Adrenal gland (tissue), 12 donors: ENCODE results near the gene CALD1. TPM values are rescaled to one million over a fixed set of nuclear protein-coding genes. Genes with fewer than 3 reads are reported as not detected.

Experiments
- DNase-seq, 7 donors: peaks; one replicate each; pipeline ENCODE4 v3.0.0-alpha.2; 2019 to 2020
- H3K27ac ChIP-seq, 5 donors: fragments of 200-600 bp; sonication (generic) in 4 of 5; 1 replicate in 3 of 5; 2 replicates in 2 of 5; pipeline versions ENCODE4 v1.5.1 to v1.8.0; 2016 to 2020; ENCODE audit warnings: mild to moderate bottlenecking in 1 of 5
- H3K27me3 ChIP-seq: fragments of 200-600 bp; 2 replicates; pipeline ENCODE4 v1.8.0; 2021
- H3K36me3 ChIP-seq, 2 donors: fragments of 200-600 bp; replicated peaks in 1 of 2; 1 replicate in 1 of 2; 2 replicates in 1 of 2; pipeline versions ENCODE4 v1.5.1 to v1.8.0; 2018 to 2022
- H3K4me1 ChIP-seq, 2 donors: fragments of 200-600 bp; replicated peaks in 1 of 2; 1 replicate in 1 of 2; 2 replicates in 1 of 2; pipeline versions ENCODE4 v1.5.1 to v1.8.0; 2018 to 2021
- H3K4me3 ChIP-seq, 4 donors: fragments of 200-600 bp; sonication (generic) in 3 of 4; one replicate each; pipeline ENCODE4 v1.5.1; 2016 to 2018
- H3K9me3 ChIP-seq, 3 donors: fragments of 200-600 bp; sonication (generic) in 1 of 3; replicated peaks in 1 of 3; 1 replicate in 2 of 3; 2 replicates in 1 of 3; pipeline versions ENCODE4 v1.5.1 to v1.8.0; 2016 to 2021
- CTCF ChIP-seq, 6 experiments: fragments of 450-650 bp in 4 of 6; fragments of 200-600 bp in 2 of 6; sonication (generic) in 1 of 6; IDR thresholded peaks; 1 replicate in 5 of 6; 2 replicates in 1 of 6; pipeline versions ENCODE4 v1.5.1 to v1.8.0; 2016 to 2021; ENCODE audit warnings: antibody characterized with exemption in 6 of 6, mild to moderate bottlenecking in 2 of 6, moderate library complexity in 1 of 6
- POLR2A ChIP-seq, 2 donors: fragments of 450-650 bp; IDR thresholded peaks; one replicate each; pipeline ENCODE4 v1.6.1; 2017; ENCODE audit warnings: antibody characterized with exemption in 2 of 2, mild to moderate bottlenecking in 2 of 2, moderate library complexity in 1 of 2
- WGBS, 4 donors: extraction: QIAGEN DNeasy Blood & Tissue Kit in 2 of 4; methylation state at CpG; one replicate each; pipeline versions ENCODE4 v1.1.5 to v1.1.7; 2013 to 2017; 5-methylcytosine and 5-hydroxymethylcytosine counted together
- intact Hi-C, 2 donors: fragments of 100-400 bp; cut with DNase I; formaldehyde crosslinking; loops; one replicate each; pipeline versions ENCODE4 v1.14.1 to v1.15.0; 2022 to 2023
- polyA plus RNA-seq, 3 donors: library from polyadenylated mRNA; stranded (reverse); fragments of 200-250 nt in 2 of 3; fragments of 350-450 nt in 1 of 3; fragmentation: Illumina TruSeq in 1 of 3; extraction: RNeasy Lipid Tissue Mini Kit (QIAGEN cat#74804) in 1 of 3; gene quantifications; one replicate each; pipeline ENCODE4 v1.2.3, GENCODE V29; 2013 to 2014
- total RNA-seq, 9 donors: library from RNA; depleted of rRNA in 4 of 9; stranded (reverse); fragments of >200 nt in 4 of 9; fragments of 120-200 nt in 1 of 9; fragmentation: NEBNext Ultra II Directional in 1 of 9; extraction: Animal tissue kit (Norgen Biotek cat#: 25700) in 1 of 9; gene quantifications; one replicate each; pipeline versions ENCODE4 v1.1.0 to v1.2.4, GENCODE V29; 2013 to 2023
- donor health status: healthy with polysubstance abuse.
- donor health status: Bipolar disorder and iron deficiency.
- donor health status: DM: yes; HTN: yes; CAD: no.
- donor health status: DM: no; HTN: no; CAD: no.
- donor health status: DM: no; HTN: no; CAD: no.
- donor health status: DM: yes; HTN: yes; CAD: no.

The CALD1 gene
- total and polyA plus RNA-seq, 12 donors = 67.5 to 258 (median 199) TPM

GRCh38 chr7:134891696-134892678 lies 112.6 kb downstream of the CALD1 start:
- TF ChIP-seq CTCF (IDR thresholded peaks at IDR 0.05) (no peak), POLR2A (IDR thresholded peaks at IDR 0.05) (no peak)
- Histone ChIP-seq H3K36me3 (no peaks in the 10 kb centered on the region), H3K4me1 (peaks cover 8 to 33% of the 10 kb centered on the region in 2 donors), H3K9me3 (peaks cover 0 to 12% (median 0%) of the 10 kb centered on the region in 3 donors), H3K4me3 (peak overlapping the region in 2 of 4 donors; percentile 36 to 65), H3K27ac (peak overlapping the region in 4 of 5 donors; percentile 7 to 89 (median 79)), H3K27me3 (no peaks in the 10 kb centered on the region)
- WGBS, 4 donors = 29 to 35% (median 34%) methylated on average over 14 of the region's 14 CpGs
- intact Hi-C loops = no loop called here
- peak in 1 of 7 donors; percentile 31 for DNase-seq

- WGBS, 4 donors = 59 to 65% (median 62%) methylated on average over 3 of the region's 3 CpGs
- Histone ChIP-seq H3K27me3 (no peaks in the 10 kb centered on the region), H3K4me3 (peak overlapping the region in 1 of 4 donors; percentile 65), H3K27ac (peak overlapping the region in 2 of 5 donors; percentile 23 to 85), H3K9me3 (peaks cover 0 to 12% (median 0%) of the 10 kb centered on the region in 3 donors), H3K36me3 (no peaks in the 10 kb centered on the region), H3K4me1 (peaks cover 8 to 30% of the 10 kb centered on the region in 2 donors)
- intact Hi-C loops = no loop called here
- no peak for DNase-seq
- TF ChIP-seq POLR2A (IDR thresholded peaks at IDR 0.05) (no peak), CTCF (IDR thresholded peaks at IDR 0.05) (no peak)
Measured at GRCh38 chr7:134892963-134893362, 113.5 kb downstream of the CALD1 start.

- no peak for DNase-seq
- no peaks in the 10 kb centered on the region for H3K36me3 ChIP-seq
- TF ChIP-seq CTCF (IDR thresholded peaks at IDR 0.05) (no peak), POLR2A (IDR thresholded peaks at IDR 0.05) (no peak)
- H3K9me3 ChIP-seq = peaks cover 0 to 12% (median 0%) of the 10 kb centered on the region in 3 donors
- H3K27me3 ChIP-seq = no peaks in the 10 kb centered on the region
- 91 to 94% (median 92%) methylated on average over 7 of the region's 7 CpGs for WGBS, 4 donors
- intact Hi-C loops = no loop called here
- peaks cover 8 to 30% of the 10 kb centered on the region in 2 donors for H3K4me1 ChIP-seq
- H3K4me3 ChIP-seq = no peak overlapping the region
- H3K27ac ChIP-seq = no peak overlapping the region
Measured at GRCh38 chr7:134893920-134894319, 114.5 kb downstream of the CALD1 start.

- no peak for DNase-seq
- Histone ChIP-seq H3K4me1 (peaks cover 8 to 36% of the 10 kb centered on the region in 2 donors), H3K9me3 (peaks cover 0 to 12% (median 0%) of the 10 kb centered on the region in 3 donors), H3K27ac (no peak overlapping the region), H3K36me3 (no peaks in the 10 kb centered on the region), H3K4me3 (no peak overlapping the region), H3K27me3 (no peaks in the 10 kb centered on the region)
- TF ChIP-seq CTCF (IDR thresholded peaks at IDR 0.05) (no peak), POLR2A (IDR thresholded peaks at IDR 0.05) (no peak)
- WGBS, 4 donors = 85 to 91% (median 88%) methylated on average over 1 of the region's 1 CpG
- intact Hi-C loops = no loop called here
Measured at GRCh38 chr7:134894928-134895327, 115.5 kb downstream of the CALD1 start.
